H1 (cell line): ENCODE data around the gene RPL36AL.

Experiments used
- BRCA1 ChIP-seq: IDR thresholded peaks from 2 replicates; pipeline ENCODE4 v1.6.1; 2012; ENCODE audit warnings: low read depth, low read length, improper control_type of control experiment
- HDAC6 ChIP-seq: IDR thresholded peaks from one replicate; pipeline ENCODE4 v1.7.1; 2012; ENCODE audit warnings: low read depth, mild to moderate bottlenecking, inconsistent platforms, low read length, moderate library complexity
- NANOG ChIP-seq: IDR thresholded peaks from 2 replicates; pipeline ENCODE4 v1.6.1; 2011; ENCODE audit warnings: low read length, low read depth, mild to moderate bottlenecking, inconsistent platforms; ENCODE audit not compliant: insufficient read depth, poor library complexity, severe bottlenecking
- POLR2A ChIP-seq, 2 experiments: IDR thresholded peaks; 1 replicate in 1 of 2; 2 replicates in 1 of 2; pipeline ENCODE4 v1.6.1; 2011; ENCODE audit warnings: low read depth in 2 of 2, low read length in 2 of 2, mild to moderate bottlenecking in 2 of 2; ENCODE audit errors: control extremely low read depth in 1 of 2
- RAD21 ChIP-seq, 2 experiments: IDR thresholded peaks in 1 of 2; conservative IDR thresholded peaks in 1 of 2; 2 replicates each; pipeline ENCODE4 v1.6.1; 2011; ENCODE audit warnings: low read depth in 2 of 2, low read length in 2 of 2, improper control_type of control experiment in 1 of 2, inconsistent platforms in 1 of 2, mild to moderate bottlenecking in 1 of 2, moderate library complexity in 1 of 2
- SIX5 ChIP-seq: IDR thresholded peaks from 2 replicates; pipeline ENCODE4 v1.6.1; 2011; ENCODE audit warnings: mild to moderate bottlenecking, low read depth, low read length
- ZNF274 ChIP-seq: IDR thresholded peaks from 2 replicates; pipeline ENCODE4 v1.7.0; 2012; ENCODE audit warnings: low read length, borderline replicate concordance; ENCODE audit errors: extremely low read depth
- TF ChIP-seq, protein P1 (sequence below): IDR thresholded peaks from 2 replicates; pipeline ENCODE4 v1.6.1; 2011; ENCODE audit warnings: low read length, improper control_type of control experiment
- TF ChIP-seq, protein P2 (sequence below), 3 experiments: IDR thresholded peaks; 1 replicate in 2 of 3; 2 replicates in 1 of 3; pipeline versions ENCODE4 v1.5.1 to v1.6.1; 2011; ENCODE audit warnings: low read length in 3 of 3, mild to moderate bottlenecking in 3 of 3, inconsistent platforms in 2 of 3, low read depth in 1 of 3, moderate library complexity in 1 of 3; ENCODE audit not compliant: insufficient read depth in 1 of 3; ENCODE audit errors: control extremely low read depth in 1 of 3

DNA sequence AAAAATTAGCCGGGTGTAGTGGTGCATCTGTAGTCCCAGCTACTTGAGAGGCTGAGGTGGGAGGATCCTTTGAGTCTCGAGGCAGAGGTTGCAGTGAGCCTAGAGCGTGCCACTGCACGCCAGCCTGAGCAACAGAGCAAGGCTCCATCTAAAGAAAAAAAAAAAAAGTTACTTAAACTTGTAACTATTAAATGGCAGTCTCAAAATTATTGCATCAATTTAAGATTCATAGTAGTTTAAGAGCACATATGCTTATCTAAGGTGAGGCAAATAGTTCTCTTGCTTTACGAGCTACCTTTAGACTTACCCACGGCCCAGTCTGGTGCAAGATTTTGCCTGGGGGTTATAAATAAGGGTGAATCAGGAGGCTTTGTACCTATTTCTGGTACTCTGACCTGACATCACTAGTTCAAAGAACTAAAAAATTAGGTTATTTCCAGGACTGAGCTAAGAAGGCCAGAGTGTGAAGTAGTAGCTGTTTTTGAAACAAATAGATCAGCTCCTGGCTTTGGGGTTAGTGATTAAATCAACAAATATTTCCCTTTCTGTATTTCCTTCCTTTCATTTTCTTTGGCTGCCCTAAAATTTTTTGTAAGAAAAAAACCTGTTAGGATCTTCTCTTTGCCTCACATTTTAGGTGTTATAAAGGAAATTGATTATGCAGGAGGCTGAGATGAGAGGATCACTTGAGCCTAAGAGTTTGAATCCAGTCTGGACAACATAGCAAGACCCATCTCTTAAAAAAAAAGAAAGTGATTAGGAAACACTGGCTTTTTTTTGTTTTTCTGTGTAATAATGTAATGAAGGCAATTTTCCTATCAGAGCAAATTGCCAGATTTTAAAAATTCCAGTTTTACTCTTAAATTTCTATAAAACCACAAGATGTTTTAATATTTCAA is 3.8 kb upstream of the RPL36AL start:
- TF ChIP-seq, protein P1, sequence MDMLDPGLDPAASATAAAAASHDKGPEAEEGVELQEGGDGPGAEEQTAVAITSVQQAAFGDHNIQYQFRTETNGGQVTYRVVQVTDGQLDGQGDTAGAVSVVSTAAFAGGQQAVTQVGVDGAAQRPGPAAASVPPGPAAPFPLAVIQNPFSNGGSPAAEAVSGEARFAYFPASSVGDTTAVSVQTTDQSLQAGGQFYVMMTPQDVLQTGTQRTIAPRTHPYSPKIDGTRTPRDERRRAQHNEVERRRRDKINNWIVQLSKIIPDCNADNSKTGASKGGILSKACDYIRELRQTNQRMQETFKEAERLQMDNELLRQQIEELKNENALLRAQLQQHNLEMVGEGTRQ, result no peak
- TF ChIP-seq BRCA1 (no peak), NANOG (no peak), RAD21 (IDR thresholded peaks at IDR 0.05 in 1 of 2, conservative IDR thresholded peaks at IDR 0.05 in 1 of 2; ENCODE audit: low read depth in 2 of 2, low read length in 2 of 2) (no peak), ZNF274 (no peak), POLR2A (IDR thresholded peaks at IDR 0.05; ENCODE audit: control extremely low read depth in 1 of 2, low read depth in 2 of 2, low read length in 2 of 2) (no peak), HDAC6 (no peak), SIX5 (no peak)
- TF ChIP-seq, protein P2, sequence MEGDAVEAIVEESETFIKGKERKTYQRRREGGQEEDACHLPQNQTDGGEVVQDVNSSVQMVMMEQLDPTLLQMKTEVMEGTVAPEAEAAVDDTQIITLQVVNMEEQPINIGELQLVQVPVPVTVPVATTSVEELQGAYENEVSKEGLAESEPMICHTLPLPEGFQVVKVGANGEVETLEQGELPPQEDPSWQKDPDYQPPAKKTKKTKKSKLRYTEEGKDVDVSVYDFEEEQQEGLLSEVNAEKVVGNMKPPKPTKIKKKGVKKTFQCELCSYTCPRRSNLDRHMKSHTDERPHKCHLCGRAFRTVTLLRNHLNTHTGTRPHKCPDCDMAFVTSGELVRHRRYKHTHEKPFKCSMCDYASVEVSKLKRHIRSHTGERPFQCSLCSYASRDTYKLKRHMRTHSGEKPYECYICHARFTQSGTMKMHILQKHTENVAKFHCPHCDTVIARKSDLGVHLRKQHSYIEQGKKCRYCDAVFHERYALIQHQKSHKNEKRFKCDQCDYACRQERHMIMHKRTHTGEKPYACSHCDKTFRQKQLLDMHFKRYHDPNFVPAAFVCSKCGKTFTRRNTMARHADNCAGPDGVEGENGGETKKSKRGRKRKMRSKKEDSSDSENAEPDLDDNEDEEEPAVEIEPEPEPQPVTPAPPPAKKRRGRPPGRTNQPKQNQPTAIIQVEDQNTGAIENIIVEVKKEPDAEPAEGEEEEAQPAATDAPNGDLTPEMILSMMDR (IDR thresholded peaks at IDR 0.05; ENCODE audit: control extremely low read depth in 1 of 3, insufficient read depth in 1 of 3, low read depth in 1 of 3, low read length in 3 of 3), result no peak
